ENCODE measurements around the gene SYAP1.

DNA sequence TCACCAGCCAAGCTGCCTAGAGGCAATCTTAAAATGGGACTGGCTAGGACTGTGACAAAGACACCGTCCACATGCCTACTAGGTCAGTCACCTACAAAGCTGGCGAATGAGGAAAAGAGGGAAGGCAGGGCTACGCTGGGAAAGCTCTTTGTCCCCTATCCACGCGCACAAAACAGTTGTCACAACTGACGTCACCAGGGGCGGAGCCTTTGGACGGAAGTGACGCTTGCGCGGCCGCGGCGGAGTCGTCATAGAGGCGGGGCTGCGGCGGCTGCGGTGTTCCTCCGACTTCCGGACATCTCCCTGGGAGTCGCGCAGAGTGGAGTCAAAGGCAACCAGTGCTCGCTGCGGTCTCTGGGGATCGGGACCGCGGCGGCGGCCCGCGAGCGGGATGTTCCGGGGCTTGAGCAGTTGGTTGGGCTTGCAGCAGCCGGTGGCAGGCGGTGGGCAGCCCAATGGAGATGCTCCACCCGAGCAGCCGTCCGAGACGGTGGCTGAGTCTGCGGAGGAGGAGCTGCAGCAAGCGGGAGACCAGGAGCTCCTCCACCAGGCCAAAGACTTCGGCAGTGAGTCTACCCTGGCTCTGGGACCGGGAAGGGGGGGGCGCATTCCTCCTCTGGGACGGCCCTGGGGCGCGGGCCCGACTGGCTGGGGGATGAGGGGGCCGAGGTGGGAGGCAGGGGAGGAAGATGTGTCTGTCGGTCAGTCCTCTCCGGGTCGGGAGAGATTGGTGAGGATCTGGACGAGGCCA, at the start of gene SYAP1:
- TF ChIP-seq CTCF (IDR thresholded peaks at IDR 0.05) (no peak), POLR2A (IDR thresholded peaks at IDR 0.05) (peak; percentile 95 to 97)

Measured in Peyer's patch (tissue), 4 donors.